H1 (cell line): ENCODE results near the gene ZFAND2B. TPM values are rescaled to one million over a fixed set of nuclear protein-coding genes. Genes with fewer than 3 reads are reported as not detected.

ENCODE experiments used
- CTCF ChIA-PET: fragments of 300-600 bp; sonication (Branson Sonifier 250); formaldehyde crosslinking; loops from one replicate; lab custom pipeline; 2021; ENCODE audit not compliant: partially characterized antibody; lab: Charles Lee
- POLR2A ChIA-PET: fragments of 300-600 bp; sonication (Branson Sonifier 250); formaldehyde crosslinking; loops from one replicate; lab custom pipeline; 2021; ENCODE audit warnings: inconsistent platforms; ENCODE audit not compliant: partially characterized antibody; lab: Charles Lee
- DNase-seq, 2 experiments: peaks; one replicate each; pipeline versions ENCODE4 v3.0.0 to v3.0.0-alpha.2; 2010 to 2022; ENCODE audit warnings: low spot score in 2 of 2, low read depth in 1 of 2, mixed read lengths in 1 of 2
- FAIRE-seq: peaks from 2 replicates; lab custom pipeline; 2011; peaks lifted over from hg19 to GRCh38; lab: Jason Lieb, UNC
- H2AFZ ChIP-seq: 2 replicates; pipeline ENCODE4 v1.8.1; 2012; ENCODE audit warnings: low read length, inconsistent platforms
- H2AK5ac ChIP-seq: 2 replicates; pipeline ENCODE4 v1.6.1; 2013; ENCODE audit warnings: low read depth, low read length
- H2BK120ac ChIP-seq: replicated peaks from 2 replicates; pipeline ENCODE3; 2013; ENCODE audit warnings: low read depth, low read length, inconsistent platforms
- H2BK12ac ChIP-seq: 2 replicates; pipeline ENCODE4 v1.6.1; 2013; ENCODE audit warnings: low read depth, low read length
- H2BK15ac ChIP-seq: 2 replicates; pipeline ENCODE4 v1.6.1; 2013; ENCODE audit warnings: low read length
- H2BK20ac ChIP-seq: 2 replicates; pipeline ENCODE4 v1.6.1; 2013; ENCODE audit warnings: low read length
- H2BK5ac ChIP-seq: 2 replicates; pipeline ENCODE4 v1.6.1; 2013; ENCODE audit warnings: low read depth, low read length
- H3K14ac ChIP-seq: 2 replicates; pipeline ENCODE4 v1.6.1; 2013; ENCODE audit warnings: inconsistent platforms; ENCODE audit not compliant: insufficient read length
- H3K18ac ChIP-seq: 2 replicates; pipeline ENCODE4 v1.6.1; 2013; ENCODE audit warnings: low read length; ENCODE audit errors: extremely low read depth
- H3K23ac ChIP-seq: 2 replicates; pipeline ENCODE4 v1.6.1; 2013; ENCODE audit warnings: inconsistent platforms; ENCODE audit not compliant: insufficient read length
- H3K23me2 ChIP-seq: 2 replicates; pipeline ENCODE4 v1.6.1; 2013; ENCODE audit warnings: low read depth, low read length
- H3K27ac ChIP-seq: 2 replicates; pipeline ENCODE4 v1.6.1; 2011; ENCODE audit warnings: low read depth, low read length, inconsistent platforms
- H3K27me3 ChIP-seq, 4 experiments: replicated peaks in 1 of 4; 1 replicate in 1 of 4; 2 replicates in 3 of 4; pipeline versions ENCODE4 v1.6.1 to v1.8.1; 2011 to 2013; ENCODE audit warnings: low read length in 3 of 4, mild to moderate bottlenecking in 3 of 4, inconsistent platforms in 2 of 4, mixed read lengths in 2 of 4, moderate library complexity in 1 of 4; ENCODE audit not compliant: control insufficient read depth in 3 of 4, insufficient read depth in 3 of 4; ENCODE audit errors: extremely low read depth in 1 of 4
- H3K36me3 ChIP-seq, 4 experiments: 2 replicates each; pipeline versions ENCODE4 v1.6.1 to v1.8.1; 2011 to 2013; ENCODE audit warnings: mild to moderate bottlenecking in 4 of 4, low read length in 3 of 4, moderate library complexity in 2 of 4, control low read depth in 1 of 4, inconsistent platforms in 1 of 4; ENCODE audit not compliant: insufficient read depth in 4 of 4, control insufficient read depth in 2 of 4
- H3K4ac ChIP-seq: replicated peaks from 2 replicates; pipeline ENCODE3; 2013; ENCODE audit warnings: low read length, low read depth, mixed read lengths, inconsistent platforms; ENCODE audit not compliant: insufficient read length
- H3K4me1 ChIP-seq, 4 experiments: replicated peaks in 1 of 4; 1 replicate in 1 of 4; 2 replicates in 3 of 4; pipeline versions ENCODE4 v1.6.1 to v1.8.1; 2011 to 2013; ENCODE audit warnings: low read length in 3 of 4, inconsistent platforms in 2 of 4, mixed read lengths in 1 of 4; ENCODE audit not compliant: insufficient read depth in 4 of 4, control insufficient read depth in 3 of 4
- H3K4me2 ChIP-seq, 2 experiments: 2 replicates each; pipeline versions ENCODE4 v1.6.1 to v1.8.1; 2011 to 2013; ENCODE audit warnings: low read depth in 2 of 2, low read length in 2 of 2, control low read depth in 1 of 2, inconsistent platforms in 1 of 2, mild to moderate bottlenecking in 1 of 2; ENCODE audit not compliant: insufficient read depth in 1 of 2
- H3K4me3 ChIP-seq, 4 experiments: fragments of 200-600, 300-600 bp in 1 of 4; sonication (generic), shearing (Covaris generic), sonication (Bioruptor Twin) in 1 of 4; 2 replicates each; pipeline versions ENCODE4 v1.5.1 to v1.8.1; 2011 to 2016; ENCODE audit warnings: low read length in 4 of 4, low read depth in 3 of 4, control low read depth in 2 of 4, inconsistent platforms in 2 of 4, mild to moderate bottlenecking in 2 of 4, mixed read lengths in 1 of 4, moderate library complexity in 1 of 4; ENCODE audit not compliant: insufficient read depth in 2 of 4; ENCODE audit errors: extremely low read depth in 1 of 4
- H3K56ac ChIP-seq: replicated peaks from 2 replicates; pipeline ENCODE3; 2013; ENCODE audit warnings: low read depth, mild to moderate bottlenecking, mixed read lengths, low read length, inconsistent platforms; ENCODE audit not compliant: insufficient read length
- H3K79me1 ChIP-seq: 2 replicates; pipeline ENCODE4 v1.6.1; 2013; ENCODE audit warnings: low read depth, low read length, control low read depth
- H3K79me2 ChIP-seq, 2 experiments: 2 replicates each; pipeline versions ENCODE4 v1.6.1 to v1.8.1; 2012 to 2013; ENCODE audit warnings: low read length in 2 of 2, mild to moderate bottlenecking in 2 of 2, inconsistent platforms in 1 of 2; ENCODE audit not compliant: insufficient read depth in 2 of 2, control insufficient read depth in 1 of 2
- H3K9ac ChIP-seq, 4 experiments: replicated peaks in 1 of 4; 1 replicate in 1 of 4; 2 replicates in 3 of 4; pipeline versions ENCODE4 v1.6.1 to v1.8.1; 2011 to 2013; ENCODE audit warnings: low read depth in 3 of 4, low read length in 3 of 4, control low read depth in 2 of 4, mild to moderate bottlenecking in 2 of 4, moderate library complexity in 2 of 4, inconsistent platforms in 1 of 4; ENCODE audit errors: extremely low read depth in 1 of 4
- H3K9me3 ChIP-seq, 2 experiments: 2 replicates each; pipeline versions ENCODE4 v1.6.1 to v1.8.1; 2012 to 2013; ENCODE audit warnings: mild to moderate bottlenecking in 2 of 2, moderate library complexity in 2 of 2, control low read depth in 1 of 2, inconsistent platforms in 1 of 2, low read depth in 1 of 2, low read length in 1 of 2, mixed read lengths in 1 of 2; ENCODE audit not compliant: insufficient read depth in 2 of 2
- H4K20me1 ChIP-seq, 2 experiments: replicated peaks in 1 of 2; 2 replicates each; pipeline versions ENCODE3 to v1.8.1; 2011 to 2013; ENCODE audit warnings: inconsistent platforms in 2 of 2, low read length in 2 of 2, mild to moderate bottlenecking in 1 of 2; ENCODE audit not compliant: insufficient read depth in 2 of 2, control insufficient read depth in 1 of 2
- H4K5ac ChIP-seq: 2 replicates; pipeline ENCODE4 v1.6.1; 2013; ENCODE audit warnings: low read length, low read depth, mixed read lengths, inconsistent platforms; ENCODE audit not compliant: insufficient read length
- H4K8ac ChIP-seq: 2 replicates; pipeline ENCODE4 v1.8.0; 2013; ENCODE audit warnings: mild to moderate bottlenecking, moderate library complexity, low read length, inconsistent platforms; ENCODE audit not compliant: insufficient read depth; ENCODE audit errors: extremely low read depth
- H4K91ac ChIP-seq: replicated peaks from 2 replicates; pipeline ENCODE3; 2013; ENCODE audit warnings: low read length, mixed read lengths, inconsistent platforms; ENCODE audit not compliant: insufficient read length
- CREB1 ChIP-seq: IDR thresholded peaks from 2 replicates; pipeline ENCODE4 v1.6.1; 2012; ENCODE audit warnings: inconsistent platforms
- POLR2A ChIP-seq, 2 experiments: IDR thresholded peaks; 1 replicate in 1 of 2; 2 replicates in 1 of 2; pipeline ENCODE4 v1.6.1; 2011; ENCODE audit warnings: low read depth in 2 of 2, low read length in 2 of 2, mild to moderate bottlenecking in 2 of 2; ENCODE audit errors: control extremely low read depth in 1 of 2
- POU5F1 ChIP-seq: IDR thresholded peaks from 2 replicates; pipeline ENCODE4 v1.6.1; 2011; ENCODE audit warnings: low read depth, mild to moderate bottlenecking, low read length, moderate library complexity
- RBBP5 ChIP-seq: IDR thresholded peaks from 2 replicates; pipeline ENCODE4 v1.7.1; 2012; ENCODE audit warnings: low read depth, mild to moderate bottlenecking, inconsistent platforms, low read length, moderate library complexity, borderline replicate concordance
- WGBS, 2 experiments: shearing (Covaris generic) in 1 of 2; methylation state at CpG; one replicate each; pipeline versions ENCODE4 v1.1.6 to v1.1.7; 2013 to 2015; ENCODE audit warnings: low lambda C conversion rate in 2 of 2, mixed read lengths in 2 of 2, inconsistent platforms in 1 of 2, low coverage in 1 of 2, missing lambda C conversion rate in 1 of 2; ENCODE audit not compliant: insufficient replicate concordance in 2 of 2, insufficient coverage in 1 of 2, insufficient read length in 1 of 2; ENCODE audit errors: extremely low coverage in 1 of 2, missing lambda C conversion rate in 1 of 2; 5-methylcytosine and 5-hydroxymethylcytosine counted together
- polyA plus RNA-seq, 7 experiments: library from polyadenylated mRNA; depleted of rRNA in 3 of 7; stranded (reverse) in 5 of 7; unstranded in 2 of 7; fragments of >200 nt in 5 of 7; fragments of 200-250 nt in 2 of 7; gene quantifications; 1 replicate in 5 of 7; 2 replicates in 1 of 7; 4 replicates in 1 of 7; pipeline versions ENCODE4 v1.2.1 to v1.2.3, GENCODE V29; 2011 to 2013; ENCODE audit warnings: missing spikeins in 2 of 7, mixed read lengths in 2 of 7
- total RNA-seq: library from RNA; stranded (reverse); fragmentation: NEBNext Ultra II Directional; extraction: Animal tissue kit (Norgen Biotek cat#: 25700); gene quantifications from 2 replicates; pipeline ENCODE4 v1.2.1, GENCODE V29; 2021

ZFAND2B gene
- total and polyA plus RNA-seq, 2 of the 8 experiments (the other 6 are each of a cell fraction or from before 2014, with no cell fraction given) = 16.0 to 17.9 TPM

DNA sequence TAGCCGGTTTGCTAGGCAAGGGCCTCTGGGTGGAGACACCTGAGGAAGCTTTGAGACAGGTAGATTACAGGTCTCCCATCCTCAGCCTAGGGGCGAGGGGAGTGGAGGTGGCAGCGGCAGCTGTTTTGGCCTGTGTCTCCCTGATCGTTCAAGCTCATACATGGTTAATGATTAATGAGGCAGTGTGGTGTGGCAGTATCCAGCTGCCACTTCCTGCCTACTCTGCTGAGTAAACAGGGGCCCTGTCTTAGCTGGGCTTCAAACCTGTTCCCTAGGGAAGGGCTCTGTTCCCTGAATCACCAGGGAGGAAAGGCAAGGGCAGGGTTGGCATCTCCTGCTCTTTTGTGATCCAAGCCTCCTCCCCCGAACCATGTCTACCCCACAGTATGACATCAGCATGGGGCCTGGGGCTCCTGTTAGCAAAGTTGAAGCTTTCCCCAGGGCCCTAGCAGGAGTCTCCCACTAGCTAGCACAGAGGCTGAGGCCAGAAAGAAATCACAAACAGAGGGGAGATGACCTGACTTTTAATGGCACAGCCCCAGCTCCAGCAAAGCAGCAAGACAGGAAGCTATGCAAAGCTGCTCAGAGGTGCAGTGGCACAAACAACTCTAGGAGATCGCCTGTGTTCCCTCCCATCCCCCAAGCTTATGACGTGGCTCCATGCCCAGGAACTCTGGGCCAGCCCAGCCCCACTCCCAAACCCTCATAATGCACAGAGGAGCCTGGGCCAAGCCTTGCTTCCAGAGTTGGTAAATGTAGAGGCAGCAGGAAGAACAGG lies 42.8 kb downstream of the ZFAND2B start:
- 81% methylated on average over 7 of the region's 7 CpGs; no CpG with 5 or more reads in 1 of the 2 experiments for WGBS, 2 experiments
- H3K4ac ChIP-seq = no peak overlapping the region
- peaks cover 8% of the 10 kb centered on the region; the same call in 1 of the 2 replicates for H3K79me1 ChIP-seq
- H3K18ac ChIP-seq = no peak overlapping the region
- H4K20me1 ChIP-seq = no peaks in the 10 kb centered on the region
- no peak overlapping the region for H2BK12ac ChIP-seq
- H3K4me2 ChIP-seq = peak overlapping the region in 1 of 2 experiments; percentile 20; a peak in 1 of 4 replicates
- H3K27ac ChIP-seq = 0 out of 2 replicates have a peak overlapping the region, but pooled peaks have one; percentile 3
- no peak overlapping the region for H2AFZ ChIP-seq
- H2BK5ac ChIP-seq = no peak overlapping the region
- H2BK20ac ChIP-seq = 0 out of 2 replicates have a peak overlapping the region, but pooled peaks have one; percentile 3
- H3K56ac ChIP-seq = no peak overlapping the region
- no peaks in the 10 kb centered on the region for H3K9me3 ChIP-seq
- no peak overlapping the region for H2BK15ac ChIP-seq
- H3K14ac ChIP-seq = no peak overlapping the region
- peak overlapping the region in 2 of 4 experiments; percentile 19 to 26; a peak in 3 of 7 replicates for H3K9ac ChIP-seq
- H2BK120ac ChIP-seq = no peak overlapping the region
- DNase-seq (no peak), FAIRE-seq (no peak)
- TF ChIP-seq POLR2A (IDR thresholded peaks at IDR 0.05; ENCODE audit: control extremely low read depth in 1 of 2, low read depth in 2 of 2, low read length in 2 of 2) (0 out of 3 replicates have a peak, but pooled peaks of 1 of the 2 experiments have one; percentile 37), POU5F1 (no peak), CREB1 (0 out of 2 replicates have a peak, but pooled peaks have one; percentile 37), RBBP5 (0 out of 2 replicates have a peak, but pooled peaks have one; percentile 47)
- H3K23me2 ChIP-seq = peaks cover 25% of the 10 kb centered on the region
- H3K79me2 ChIP-seq = peaks cover 0 to 5% of the 10 kb centered on the region in 2 experiments; a peak in 1 of 4 replicates
- no peak overlapping the region for H3K23ac ChIP-seq
- H4K91ac ChIP-seq = no peak overlapping the region
- no peak overlapping the region for H3K4me3 ChIP-seq
- H3K27me3 ChIP-seq = peaks cover 2 to 25% (median 17%) of the 10 kb centered on the region in 4 experiments
- ChIA-PET CTCF (interaction anchor here (0.7 to 6.6 kb wide), 16 partner anchors 11 to 246 kb away, joined by 3 to 118 read pairs (median 4); partner anchors contain the start of genes DNAJB2 and ZFAND2B), POLR2A (interaction anchor here (0.7 to 14.9 kb wide), 16 partner anchors 9 to 269 kb away, joined by 3 to 190 read pairs (median 4); partner anchors contain the start of genes ABCB6, ANKZF1, ATG9A and DNAJB2)
- peaks cover 5 to 17% (median 12%) of the 10 kb centered on the region in 4 experiments for H3K4me1 ChIP-seq
- H2AK5ac ChIP-seq = no peak overlapping the region
- no peak overlapping the region for H4K5ac ChIP-seq
- no peak overlapping the region for H4K8ac ChIP-seq
- peaks cover 0 to 9% (median 5%) of the 10 kb centered on the region in 4 experiments; a peak in 5 of 8 replicates for H3K36me3 ChIP-seq
